Measurements from ENCODE around the gene ICE2. TPM values are rescaled to one million over a fixed set of nuclear protein-coding genes. Genes with fewer than 3 reads are reported as not detected.

Gene ICE2
- 25.0 TPM for total RNA-seq

DNA sequence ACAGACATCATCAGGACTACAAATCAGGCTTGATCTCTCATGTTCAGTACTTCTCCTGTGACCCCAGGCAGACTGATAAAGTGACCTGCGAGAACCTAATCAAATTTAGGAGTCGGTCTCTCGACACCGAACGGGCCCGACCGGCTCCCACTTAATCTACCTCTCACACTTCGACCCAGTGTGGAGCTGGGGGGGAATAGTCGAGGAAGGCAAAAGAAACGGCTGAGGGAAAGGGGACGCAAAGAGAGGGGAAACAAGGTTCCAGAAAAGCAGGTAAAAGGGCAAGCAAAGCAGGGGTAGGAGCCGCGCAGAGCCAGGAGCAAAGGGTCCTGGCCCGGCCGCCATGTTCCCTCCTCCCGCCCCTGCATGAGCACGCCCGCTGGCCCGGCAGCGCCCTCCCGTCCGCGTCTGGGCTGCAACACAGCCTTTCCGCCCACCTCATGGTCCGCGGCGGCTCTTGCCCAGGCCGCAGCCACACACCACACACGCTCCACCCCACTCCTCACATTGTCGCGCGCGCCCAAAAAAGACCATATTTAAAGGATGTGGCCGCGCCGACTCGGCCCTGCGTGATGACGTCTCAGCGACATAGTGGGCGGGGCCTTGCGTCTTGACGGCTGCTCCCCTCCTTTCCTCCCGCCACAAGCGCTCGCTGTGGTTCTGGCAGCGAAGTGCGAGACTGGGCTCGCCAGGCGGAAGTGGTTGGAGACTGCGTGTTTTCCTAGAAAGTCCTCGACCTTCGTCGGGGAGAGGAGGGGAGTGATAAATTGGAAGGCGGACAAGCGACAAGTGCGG lies at the start of gene ICE2:
ICE2 (minus strand) TSS at position 577 of the 795 bp plus-strand sequence. CDS start 1,165 bp downstream, outside the sequence.
- intact Hi-C loops (cut with DNase I): no loop called here
- Histone ChIP-seq H3K9me3 (no peaks in the 10 kb centered on the region), H3K36me3 (no peaks in the 10 kb centered on the region), H3K4me1 (peaks cover 36% of the 10 kb centered on the region), H3K27ac (peak within 1 kb of the TSS; percentile 81), H3K27me3 (no peaks in the 10 kb centered on the region), H3K4me3 (peak within 1 kb of the TSS; percentile 67 to 70)
- peak in 1 of 2 donors; percentile 95 for DNase-seq (ENCODE audit: extremely low spot score in 2 of 2)
- TF ChIP-seq CTCF (IDR thresholded peaks at IDR 0.05) (no peak), POLR2A (IDR thresholded peaks at IDR 0.05) (peak in 1 of 2 donors; percentile 61), POLR2AphosphoS5 (IDR thresholded peaks at IDR 0.05; ENCODE audit: insufficient read depth in 1 of 2, low read depth in 1 of 2) (peak; percentile 92 to 98)

GRCh38 chr15:60528530-60528929 lies 49.6 kb upstream of the ICE2 start:
- no peaks in the 10 kb centered on the region for H3K9me3 ChIP-seq
- H3K36me3 ChIP-seq: no peaks in the 10 kb centered on the region
- no peak overlapping the region for H3K27ac ChIP-seq
- intact Hi-C loops (cut with DNase I): no loop called here
- H3K4me3 ChIP-seq: no peak overlapping the region
- no peaks in the 10 kb centered on the region for H3K27me3 ChIP-seq
- DNase-seq (ENCODE audit: extremely low spot score in 2 of 2): no peak
- TF ChIP-seq POLR2AphosphoS5 (IDR thresholded peaks at IDR 0.05; ENCODE audit: insufficient read depth in 1 of 2, low read depth in 1 of 2): no peak
- no peak for TF ChIP-seq CTCF (IDR thresholded peaks at IDR 0.05)
- no peak for TF ChIP-seq POLR2A (IDR thresholded peaks at IDR 0.05)
- H3K4me1 ChIP-seq: peaks cover 22% of the 10 kb centered on the region

GRCh38 chr15:60527456-60527855 lies 48.5 kb upstream of the ICE2 start:
- no peaks in the 10 kb centered on the region for H3K36me3 ChIP-seq
- no peak for TF ChIP-seq CTCF (IDR thresholded peaks at IDR 0.05)
- TF ChIP-seq POLR2A (IDR thresholded peaks at IDR 0.05): no peak
- no peak for TF ChIP-seq POLR2AphosphoS5 (IDR thresholded peaks at IDR 0.05; ENCODE audit: insufficient read depth in 1 of 2, low read depth in 1 of 2)
- no peak overlapping the region for H3K27ac ChIP-seq
- DNase-seq (ENCODE audit: extremely low spot score in 2 of 2): no peak
- H3K27me3 ChIP-seq: no peaks in the 10 kb centered on the region
- intact Hi-C loops (cut with DNase I): no loop called here
- peaks cover 24% of the 10 kb centered on the region for H3K4me1 ChIP-seq
- no peaks in the 10 kb centered on the region for H3K9me3 ChIP-seq
- H3K4me3 ChIP-seq: no peak overlapping the region

- TF ChIP-seq CTCF (IDR thresholded peaks at IDR 0.05) (no peak), POLR2A (IDR thresholded peaks at IDR 0.05) (no peak), POLR2AphosphoS5 (IDR thresholded peaks at IDR 0.05; ENCODE audit: insufficient read depth in 1 of 2, low read depth in 1 of 2) (no peak)
- Histone ChIP-seq H3K4me1 (peaks cover 24% of the 10 kb centered on the region), H3K9me3 (no peaks in the 10 kb centered on the region), H3K27ac (peak overlapping the region; percentile 4), H3K36me3 (no peaks in the 10 kb centered on the region), H3K4me3 (no peak overlapping the region), H3K27me3 (no peaks in the 10 kb centered on the region)
- no peak for DNase-seq (ENCODE audit: extremely low spot score in 2 of 2)
- intact Hi-C loops (cut with DNase I): no loop called here
These were observed 47.2 kb upstream of the ICE2 start for GRCh38 chr15:60526127-60526616.
